HUES6 (cell line): ENCODE measurements around the gene FICD.

Source experiments
- H3K27ac ChIP-seq: 2 replicates; pipeline ENCODE4 v1.7.0; 2013; ENCODE audit warnings: low read depth, mild to moderate bottlenecking, low read length, inconsistent platforms
- H3K27me3 ChIP-seq: 2 replicates; pipeline ENCODE4 v1.6.1; 2013; ENCODE audit warnings: low read length; ENCODE audit not compliant: control insufficient read depth, insufficient read depth
- H3K36me3 ChIP-seq: 2 replicates; pipeline ENCODE4 v1.6.1; 2013; ENCODE audit warnings: low read length; ENCODE audit not compliant: control insufficient read depth, insufficient read depth
- H3K4me1 ChIP-seq: 2 replicates; pipeline ENCODE4 v1.6.1; 2013; ENCODE audit warnings: low read length; ENCODE audit not compliant: control insufficient read depth, insufficient read depth
- H3K4me3 ChIP-seq: 2 replicates; pipeline ENCODE4 v1.5.1; 2013; ENCODE audit warnings: low read depth, low read length
- H3K9ac ChIP-seq: one replicate; pipeline ENCODE4 v1.6.1; 2013; ENCODE audit warnings: mild to moderate bottlenecking, low read length
- H3K9me3 ChIP-seq: 2 replicates; pipeline ENCODE4 v1.6.1; 2013; ENCODE audit warnings: low read depth, low read length; ENCODE audit not compliant: control insufficient read depth, insufficient read depth

Gene FICD

DNA sequence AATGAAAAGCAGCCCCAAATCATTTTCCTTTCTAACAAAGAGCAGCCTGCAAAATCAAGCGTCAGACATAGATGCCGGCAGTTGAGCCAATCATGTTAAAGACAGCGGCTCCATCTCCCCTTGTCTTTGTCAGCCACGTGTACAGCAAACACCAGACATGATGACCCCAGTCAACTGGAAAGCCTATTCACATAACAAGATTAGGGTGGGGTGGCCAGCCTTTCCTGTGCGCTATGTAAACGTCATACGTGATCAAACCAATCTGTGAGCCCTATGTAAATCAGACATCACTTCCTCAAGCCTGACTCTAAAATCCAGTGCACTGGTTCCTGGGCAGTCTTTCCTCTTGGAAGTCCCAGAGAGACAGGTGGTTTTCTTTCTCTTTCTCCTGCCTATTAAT is 9.9 kb upstream of the FICD start:
- Histone ChIP-seq H3K27me3 (no peaks in the 10 kb centered on the region), H3K27ac (no peak overlapping the region), H3K4me1 (no peaks in the 10 kb centered on the region), H3K36me3 (no peaks in the 10 kb centered on the region), H3K9ac (no peak overlapping the region), H3K9me3 (peaks cover 33% of the 10 kb centered on the region), H3K4me3 (no peak overlapping the region)

DNA sequence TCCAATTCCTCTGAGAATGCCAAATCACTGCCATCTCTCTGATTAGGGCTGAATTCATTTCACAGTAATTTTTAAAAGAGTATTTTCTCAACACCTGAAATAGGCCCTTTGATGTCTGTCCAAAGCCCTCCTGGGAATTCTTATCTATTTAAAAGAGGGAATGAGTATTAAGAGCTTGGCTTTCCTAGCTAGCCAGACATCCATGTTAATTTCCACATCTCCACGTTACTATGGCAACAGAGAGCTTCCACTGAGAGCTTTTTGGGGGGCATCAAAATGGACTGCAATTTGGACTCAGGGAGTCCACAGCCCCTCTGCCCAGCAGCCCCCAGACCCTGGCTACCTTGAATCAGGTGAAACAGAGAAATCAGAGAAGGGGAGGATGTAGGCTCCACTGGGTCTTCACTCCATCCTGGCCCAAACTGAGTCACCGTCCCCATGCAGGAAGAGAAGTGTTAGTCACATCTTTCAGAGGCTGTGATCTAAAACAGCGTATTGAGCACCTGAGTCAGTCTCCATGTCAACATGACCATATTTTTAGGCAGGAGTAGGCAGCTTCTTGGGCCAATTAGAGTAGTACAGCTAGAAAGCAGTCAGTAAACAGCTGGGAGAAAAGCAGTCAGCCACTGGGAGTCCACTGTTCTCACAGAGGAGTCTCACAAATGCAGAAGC is 7.0 kb upstream of the FICD start:
- peaks cover 3% of the 10 kb centered on the region; the same call in 1 of the 2 replicates for H3K4me1 ChIP-seq
- H3K4me3 ChIP-seq, result no peak overlapping the region
- H3K9me3 ChIP-seq, result peaks cover 21% of the 10 kb centered on the region
- no peaks in the 10 kb centered on the region for H3K27me3 ChIP-seq
- H3K27ac ChIP-seq, result no peak overlapping the region
- H3K36me3 ChIP-seq, result no peaks in the 10 kb centered on the region
- no peak overlapping the region for H3K9ac ChIP-seq

DNA sequence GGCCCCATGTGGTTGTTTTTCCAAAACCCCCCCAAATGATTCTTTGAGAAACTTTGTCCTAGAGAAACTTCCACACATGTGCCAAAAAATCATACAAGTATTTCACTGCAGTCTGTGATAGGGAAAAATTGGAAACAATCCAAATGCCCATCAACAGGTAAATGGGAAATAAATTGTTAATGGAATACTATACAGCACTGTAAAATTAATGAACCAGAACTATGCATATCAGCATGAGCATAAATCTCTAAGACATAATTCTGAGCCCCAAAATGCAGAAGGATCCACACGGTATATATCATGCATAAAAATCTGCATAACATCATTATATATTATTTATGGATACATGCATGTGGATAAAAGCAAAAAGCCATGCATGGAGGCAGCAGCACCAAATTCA is 5.3 kb upstream of the FICD start:
- H3K27ac ChIP-seq, result no peak overlapping the region
- H3K27me3 ChIP-seq, result no peaks in the 10 kb centered on the region
- H3K4me3 ChIP-seq, result no peak overlapping the region
- H3K9ac ChIP-seq, result no peak overlapping the region
- H3K4me1 ChIP-seq, result peaks cover 3% of the 10 kb centered on the region; the same call in 1 of the 2 replicates
- no peaks in the 10 kb centered on the region for H3K36me3 ChIP-seq
- peaks cover 7% of the 10 kb centered on the region; the same call in 1 of the 2 replicates for H3K9me3 ChIP-seq

DNA sequence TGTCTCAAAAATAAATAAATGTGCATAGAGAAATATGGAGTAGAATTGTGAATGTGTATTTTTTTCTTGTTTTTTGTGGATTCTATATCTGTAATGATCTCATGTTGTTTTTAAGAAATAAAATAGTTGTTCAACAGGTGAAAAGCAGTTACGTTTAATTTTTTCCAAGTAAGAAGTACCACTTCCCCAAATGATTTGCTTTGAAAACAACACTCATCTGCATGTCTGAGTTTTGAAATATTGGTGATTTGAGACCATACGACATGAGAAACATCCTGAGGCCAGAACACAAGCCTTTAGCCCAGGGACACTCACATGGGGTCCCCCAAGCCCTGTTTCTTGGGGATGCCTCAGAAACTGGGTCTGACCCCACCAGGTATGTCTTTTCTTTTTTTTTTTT is 4.2 kb upstream of the FICD start:
- Histone ChIP-seq H3K27me3 (no peaks in the 10 kb centered on the region), H3K9me3 (0 out of 2 replicates have a peak, but pooled peaks cover 4% of the 10 kb centered on the region), H3K27ac (no peak overlapping the region), H3K9ac (no peak overlapping the region), H3K4me1 (peaks cover 5% of the 10 kb centered on the region), H3K36me3 (no peaks in the 10 kb centered on the region), H3K4me3 (no peak overlapping the region)

DNA sequence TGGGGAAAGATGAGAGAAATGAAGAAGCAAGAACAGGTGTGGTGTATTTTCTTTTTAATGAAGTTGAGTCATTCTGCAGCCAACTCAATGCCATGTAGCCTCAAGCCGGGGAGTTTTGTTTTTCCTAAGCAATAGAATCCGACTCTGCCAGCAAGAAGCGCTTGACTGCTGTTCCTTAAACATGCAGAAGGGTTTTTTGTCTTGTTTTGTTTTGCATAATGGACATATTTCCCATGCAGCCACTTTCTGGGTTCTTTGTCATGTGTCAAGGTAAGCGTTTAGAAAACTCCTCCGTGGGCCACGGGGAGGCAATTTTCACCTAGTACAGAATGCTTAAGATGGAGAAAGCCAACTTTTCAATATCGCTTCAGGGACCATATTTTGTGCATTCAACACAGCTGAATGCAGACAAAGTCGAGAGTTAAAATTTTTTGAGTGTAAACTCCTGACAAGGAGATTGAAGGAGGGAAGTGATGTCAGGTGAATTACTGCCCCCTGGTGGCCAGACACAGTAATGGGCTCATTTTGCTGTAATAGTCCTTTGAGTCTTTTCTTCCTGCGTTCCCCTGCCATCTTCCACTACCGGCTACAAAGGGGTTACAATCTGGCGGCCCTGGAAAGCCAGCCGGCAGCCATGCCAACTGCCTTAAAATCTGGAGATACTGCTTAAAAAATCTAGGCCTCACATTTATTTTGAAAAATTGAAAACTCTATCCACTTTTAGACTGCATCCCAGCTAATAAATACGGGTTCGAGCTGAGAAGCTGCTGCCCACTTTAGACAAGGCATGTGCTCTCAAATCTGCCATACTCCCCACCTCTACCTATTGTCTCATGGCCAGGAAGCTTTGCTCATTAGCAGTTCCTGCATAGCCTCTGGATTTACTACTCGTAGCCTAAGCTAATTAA is 3.2 kb upstream of the FICD start:
- H3K36me3 ChIP-seq, result no peaks in the 10 kb centered on the region
- H3K4me3 ChIP-seq, result no peak overlapping the region
- H3K27me3 ChIP-seq, result no peaks in the 10 kb centered on the region
- H3K9ac ChIP-seq, result no peak overlapping the region
- H3K9me3 ChIP-seq, result 0 out of 2 replicates have a peak, but pooled peaks cover 4% of the 10 kb centered on the region
- peaks cover 8% of the 10 kb centered on the region for H3K4me1 ChIP-seq
- no peak overlapping the region for H3K27ac ChIP-seq

GRCh38 chr12:108514468-108514972 is 557 bp upstream of the FICD start:
- Histone ChIP-seq H3K9me3 (0 out of 2 replicates have a peak, but pooled peaks cover 2% of the 10 kb centered on the region), H3K4me1 (peaks cover 8% of the 10 kb centered on the region), H3K4me3 (peak overlapping the region; percentile 79), H3K36me3 (peaks cover 24% of the 10 kb centered on the region), H3K9ac (no peak overlapping the region), H3K27ac (no peak overlapping the region), H3K27me3 (no peaks in the 10 kb centered on the region)

DNA sequence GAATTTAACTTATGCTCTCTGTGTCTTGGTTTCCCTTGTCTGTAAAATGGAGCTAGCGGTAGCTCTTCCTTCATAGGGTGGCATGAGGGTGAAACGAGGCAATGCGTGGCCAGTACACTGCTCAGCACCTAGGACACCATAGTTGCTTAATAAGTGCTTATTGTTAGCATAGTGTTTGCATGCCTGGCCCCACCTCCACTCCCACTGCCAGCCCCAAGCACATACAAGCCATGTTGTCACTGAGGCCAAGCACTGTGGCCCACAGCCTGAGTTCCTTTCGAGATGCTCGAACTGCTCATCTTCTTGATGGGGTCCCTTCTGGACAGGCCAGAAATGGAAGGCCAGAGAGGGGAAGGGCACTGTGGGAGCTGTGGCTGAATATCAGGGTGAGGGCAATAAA is 839 bp downstream of the FICD start:
- peak overlapping the region; percentile 79 for H3K4me3 ChIP-seq
- peaks cover 38% of the 10 kb centered on the region for H3K36me3 ChIP-seq
- no peaks in the 10 kb centered on the region for H3K9me3 ChIP-seq
- H3K4me1 ChIP-seq, result peaks cover 8% of the 10 kb centered on the region
- H3K27me3 ChIP-seq, result no peaks in the 10 kb centered on the region
- H3K9ac ChIP-seq, result peak overlapping the region; percentile 75
- H3K27ac ChIP-seq, result no peak overlapping the region

DNA sequence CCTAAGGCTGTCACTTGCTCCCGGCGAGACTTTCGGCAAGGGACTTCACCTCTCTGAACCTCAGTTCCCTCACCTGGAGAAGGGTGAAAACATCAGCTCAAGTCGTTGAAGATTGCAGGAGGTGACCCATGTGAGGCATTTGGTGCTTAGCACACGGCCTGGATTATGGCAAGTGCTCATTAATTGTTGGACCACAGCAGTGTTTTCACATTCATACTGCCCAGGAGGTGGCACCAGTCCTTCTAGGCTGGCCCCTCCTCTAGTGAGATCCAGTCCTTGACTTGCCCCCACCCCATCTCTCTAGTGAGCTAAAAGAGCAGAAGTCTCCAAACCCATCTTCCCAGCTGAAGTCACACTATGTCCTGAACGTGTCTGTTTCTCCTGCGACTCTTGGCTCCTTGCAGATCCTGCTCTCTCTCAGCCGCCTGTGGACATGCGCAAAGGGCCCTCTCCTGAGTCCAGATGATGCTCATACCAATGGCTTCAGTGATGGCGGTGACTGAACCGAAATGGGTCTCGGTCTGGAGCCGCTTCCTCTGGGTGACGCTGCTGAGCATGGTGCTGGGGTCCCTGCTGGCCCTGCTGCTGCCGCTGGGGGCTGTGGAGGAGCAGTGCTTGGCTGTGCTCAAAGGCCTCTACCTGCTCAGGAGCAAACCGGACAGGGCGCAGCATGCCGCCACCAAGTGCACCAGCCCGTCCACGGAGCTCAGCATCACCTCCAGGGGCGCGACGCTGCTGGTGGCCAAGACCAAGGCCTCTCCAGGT is 1.6 kb downstream of the FICD start:
- H3K27me3 ChIP-seq, result no peaks in the 10 kb centered on the region
- H3K9me3 ChIP-seq, result no peaks in the 10 kb centered on the region
- no peak overlapping the region for H3K27ac ChIP-seq
- H3K9ac ChIP-seq, result no peak overlapping the region
- H3K4me1 ChIP-seq, result peaks cover 6% of the 10 kb centered on the region
- no peak overlapping the region for H3K4me3 ChIP-seq
- H3K36me3 ChIP-seq, result peaks cover 46% of the 10 kb centered on the region

DNA sequence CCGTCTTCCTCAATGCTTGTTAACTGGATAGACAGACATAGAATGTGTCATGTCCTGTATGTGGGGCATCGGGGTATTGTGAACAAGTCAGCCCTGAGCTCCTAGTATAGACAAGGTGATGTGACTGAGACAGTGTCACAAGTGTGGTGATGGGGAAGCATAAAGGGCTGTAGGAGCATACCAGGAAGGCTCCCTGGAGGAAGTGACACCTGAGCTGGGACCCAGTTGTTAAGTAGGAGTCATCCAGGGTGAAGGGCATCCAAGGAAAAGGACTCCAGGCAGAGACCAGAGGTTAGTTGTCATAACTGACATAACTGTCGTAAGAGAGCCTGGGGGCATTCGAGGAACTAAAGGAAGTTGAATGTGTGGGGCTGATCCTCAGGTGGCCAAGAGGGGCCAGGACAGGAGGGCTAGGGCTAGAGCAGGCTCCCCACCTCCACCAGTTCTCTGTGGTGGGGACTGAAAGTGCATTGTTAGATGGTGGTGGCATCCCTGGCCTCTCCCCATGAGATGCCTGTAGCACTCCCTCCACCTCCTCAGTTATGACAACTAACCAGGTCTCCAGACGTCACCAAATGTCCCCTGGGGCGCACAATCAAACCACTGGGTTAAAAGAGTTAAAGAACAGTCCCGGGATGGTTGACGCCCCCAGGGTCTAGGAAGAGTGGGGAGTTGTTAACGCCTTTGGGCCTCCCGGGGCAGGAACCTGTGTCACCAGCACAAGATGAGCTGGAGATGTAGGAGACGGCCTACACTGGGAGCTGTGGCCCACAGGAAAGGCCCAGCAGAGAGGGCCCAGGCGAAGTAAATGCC is 2.4 kb downstream of the FICD start:
- Histone ChIP-seq H3K27me3 (no peaks in the 10 kb centered on the region), H3K9me3 (no peaks in the 10 kb centered on the region), H3K27ac (no peak overlapping the region), H3K36me3 (peaks cover 54% of the 10 kb centered on the region), H3K4me3 (no peak overlapping the region), H3K9ac (no peak overlapping the region), H3K4me1 (peaks cover 5% of the 10 kb centered on the region)

DNA sequence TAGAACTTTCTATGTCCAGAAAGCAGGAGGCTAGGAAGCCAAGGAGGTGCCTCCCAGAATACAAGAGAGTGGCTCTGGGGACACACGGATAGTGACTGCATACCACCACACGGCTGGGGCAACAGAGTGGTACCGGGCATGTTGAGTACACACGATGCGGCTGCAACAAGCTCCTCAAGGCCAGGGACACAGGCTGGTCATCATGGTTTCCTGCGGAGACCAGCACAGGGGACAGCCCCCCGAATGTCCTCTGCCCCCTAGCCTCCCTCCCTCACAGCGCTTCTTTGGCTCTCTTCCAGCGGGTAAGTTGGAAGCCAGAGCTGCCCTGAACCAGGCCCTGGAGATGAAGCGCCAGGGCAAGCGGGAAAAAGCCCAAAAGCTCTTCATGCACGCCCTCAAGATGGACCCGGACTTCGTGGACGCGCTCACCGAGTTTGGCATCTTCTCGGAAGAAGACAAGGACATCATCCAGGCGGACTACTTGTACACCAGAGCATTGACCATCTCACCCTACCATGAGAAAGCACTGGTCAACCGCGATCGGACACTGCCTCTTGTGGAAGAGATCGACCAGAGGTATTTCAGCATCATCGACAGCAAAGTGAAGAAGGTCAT is 3.1 kb downstream of the FICD start:
- no peak overlapping the region for H3K4me3 ChIP-seq
- H3K27me3 ChIP-seq, result no peaks in the 10 kb centered on the region
- no peaks in the 10 kb centered on the region for H3K9me3 ChIP-seq
- H3K27ac ChIP-seq, result no peak overlapping the region
- no peak overlapping the region for H3K9ac ChIP-seq
- H3K4me1 ChIP-seq, result peaks cover 5% of the 10 kb centered on the region
- H3K36me3 ChIP-seq, result peaks cover 61% of the 10 kb centered on the region
